Measurements from ENCODE around the gene TRIM4. TPM values are rescaled to one million over a fixed set of nuclear protein-coding genes. Genes with fewer than 3 reads are reported as not detected.
A peak's percentile ranks its signal among the peaks of the same experiment; 100 is the strongest.
"Not testable (repeated sequence)": the region's sequence is repeated elsewhere in the genome, so short reads cannot be mapped to it uniquely, and the experiment has no call there.

TRIM4 gene
- total and polyA plus RNA-seq, 2 experiments from 2014 or later = 5.5 to 13.7 TPM

GRCh38 chr7:99938296-99938695 is 19.0 kb upstream of the TRIM4 start:
- Mint-ChIP-seq H3K27me3 (ENCODE audit: insufficient read depth, low read depth, poor library complexity) (peaks cover 3% of the 10 kb centered on the region), H3K27ac (no peak overlapping the region), H3K36me3 (ENCODE audit: low read depth) (peaks cover 65% of the 10 kb centered on the region), H3K4me3 (no peak overlapping the region), H3K4me1 (peaks cover 22% of the 10 kb centered on the region), H3K9me3 (peaks cover 54% of the 10 kb centered on the region)
- no peak overlapping the region for H2AFZ ChIP-seq
- H3K4me3 ChIP-seq = no peak overlapping the region
- no peaks in the 10 kb centered on the region for H3K79me2 ChIP-seq (replicated peaks; ENCODE audit: insufficient read depth)
- ATAC-seq = no peak
- no peak overlapping the region for H3K27ac ChIP-seq (ENCODE audit: low read depth)
- no peak overlapping the region for H3K4me2 ChIP-seq
- DNase-seq (ENCODE audit: low spot score) = peak; percentile 26
- H4K20me1 ChIP-seq (replicated peaks; ENCODE audit: insufficient read depth) = no peaks in the 10 kb centered on the region
- TF ChIP-seq NANOG (IDR thresholded peaks at IDR 0.05; ENCODE audit: borderline replicate concordance) (no peak), JUNB (IDR thresholded peaks at IDR 0.05; ENCODE audit: unreplicated experiment) (no peak), ETS1 (IDR thresholded peaks at IDR 0.05) (no peak), STAT1 (IDR thresholded peaks at IDR 0.05; ENCODE audit: unreplicated experiment) (no peak), ZNF331 (CRISPR knock-in tag; IDR thresholded peaks at IDR 0.05; ENCODE audit: low read depth) (no peak), EZH2phosphoT487 (IDR thresholded peaks at IDR 0.05; ENCODE audit: unreplicated experiment) (no peak), POLR2AphosphoS5 (IDR thresholded peaks at IDR 0.05; ENCODE audit: low read depth) (no peak), CTCF (conservative IDR thresholded peaks at IDR 0.05; ENCODE audit: low read depth in 2 of 2) (no peak), ZNF462 (CRISPR knock-in tag; IDR thresholded peaks at IDR 0.05) (no peak)
- H3K9me2 ChIP-seq (ENCODE audit: insufficient read depth) = peaks cover 3% of the 10 kb centered on the region
- peaks cover 7% of the 10 kb centered on the region; the same call in 1 of the 2 replicates for H3K4me1 ChIP-seq (ENCODE audit: insufficient read depth)
- 0 out of 2 replicates have a peak, but pooled peaks cover 4% of the 10 kb centered on the region for H3K36me3 ChIP-seq (ENCODE audit: insufficient read depth)
- no peaks in the 10 kb centered on the region for H3K27me3 ChIP-seq (ENCODE audit: insufficient read depth)
- peaks cover 4% of the 10 kb centered on the region; the same call in 1 of the 2 replicates for H3F3A ChIP-seq (replicated peaks; ENCODE audit: low read depth)

- H3K27ac ChIP-seq (ENCODE audit: low read depth); H3K4me3 Mint-ChIP-seq; H3K27me3 Mint-ChIP-seq (ENCODE audit: insufficient read depth, low read depth, poor library complexity); H3K4me2 ChIP-seq; DNase-seq (ENCODE audit: low spot score); H3K79me2 ChIP-seq (replicated peaks; ENCODE audit: insufficient read depth); H3K27me3 ChIP-seq (ENCODE audit: insufficient read depth); H4K20me1 ChIP-seq (replicated peaks; ENCODE audit: insufficient read depth); ATAC-seq; H2AFZ ChIP-seq; H3F3A ChIP-seq (replicated peaks; ENCODE audit: low read depth); H3K27ac Mint-ChIP-seq; H3K36me3 ChIP-seq (ENCODE audit: insufficient read depth); H3K4me3 ChIP-seq; H3K4me1 ChIP-seq (ENCODE audit: insufficient read depth): not testable (repeated sequence)
- H3K36me3 Mint-ChIP-seq (ENCODE audit: low read depth) = peaks cover 43% of the 10 kb centered on the region
- peaks cover 17% of the 10 kb centered on the region for H3K9me2 ChIP-seq (ENCODE audit: insufficient read depth)
- H3K4me1 Mint-ChIP-seq = peaks cover 15% of the 10 kb centered on the region
- H3K9me3 Mint-ChIP-seq = peaks cover 27% of the 10 kb centered on the region
Observed at GRCh38 chr7:99935009-99935408, 15.7 kb upstream of the TRIM4 start.
